CD4-positive, alpha-beta T cell (primary cell): ENCODE data around the gene CITED1. TPM values are rescaled to one million over a fixed set of nuclear protein-coding genes. Genes with fewer than 3 reads are reported as not detected.
A peak's percentile ranks its signal among the peaks of the same experiment; 100 is the strongest.

ENCODE experiments used
- ATAC-seq: fragments of 200-7000 bp; cut with Tn5 transposase; one replicate; pipeline ENCODE4 v1.10.0; 2022; ENCODE audit warnings: mild to moderate bottlenecking; ENCODE audit not compliant: poor library complexity
- CTCF ChIA-PET: fragments of 350-600 bp; sonication (Branson Sonifier 250); formaldehyde crosslinking; loops from one replicate; lab custom pipeline; 2021; ENCODE audit warnings: antibody characterized with exemption, inconsistent platforms; lab: Charles Lee
- POLR2A ChIA-PET: fragments of 350-600 bp; sonication (Branson Sonifier 250); formaldehyde crosslinking; loops from one replicate; lab custom pipeline; 2021; ENCODE audit warnings: antibody characterized with exemption, inconsistent platforms; lab: Charles Lee
- DNase-seq, 14 experiments: peaks; one replicate each; pipeline ENCODE4 v3.0.0-alpha.2; 2013 to 2020; ENCODE audit warnings: mixed read lengths in 2 of 14
- H3K27ac ChIP-seq, 2 donors: one replicate each; pipeline versions ENCODE4 v1.5.1 to v1.7.0; 2013; ENCODE audit warnings: low read length in 2 of 2, low read depth in 1 of 2, mild to moderate bottlenecking in 1 of 2
- H3K27me3 ChIP-seq, 2 experiments: 1 replicate in 1 of 2; 2 replicates in 1 of 2; pipeline versions ENCODE4 v1.6.1 to v1.7.0; 2013; ENCODE audit warnings: low read length in 2 of 2, control low read depth in 1 of 2, mild to moderate bottlenecking in 1 of 2, moderate library complexity in 1 of 2; ENCODE audit not compliant: insufficient read depth in 2 of 2, control insufficient read depth in 1 of 2
- H3K36me3 ChIP-seq: one replicate; pipeline ENCODE4 v1.6.1; 2013; ENCODE audit warnings: low read length, control low read depth; ENCODE audit not compliant: insufficient read depth
- H3K4me1 ChIP-seq: one replicate; pipeline ENCODE4 v1.6.1; 2013; ENCODE audit warnings: low read length, control low read depth; ENCODE audit not compliant: insufficient read depth
- H3K4me3 ChIP-seq: one replicate; pipeline ENCODE4 v1.5.1; 2013; ENCODE audit warnings: mild to moderate bottlenecking, low read length, moderate library complexity
- H3K9me3 ChIP-seq, 2 experiments: 1 replicate in 1 of 2; 2 replicates in 1 of 2; pipeline versions ENCODE4 v1.6.1 to v1.7.0; 2013; ENCODE audit warnings: low read length in 2 of 2, mild to moderate bottlenecking in 2 of 2, control low read depth in 1 of 2, moderate library complexity in 1 of 2; ENCODE audit not compliant: control insufficient read depth in 1 of 2, insufficient read depth in 1 of 2
- H3K27ac Mint-ChIP-seq: one replicate; pipeline ENCODE4 v1.8.0; 2020; ENCODE audit warnings: mixed read lengths
- H3K27me3 Mint-ChIP-seq: one replicate; pipeline ENCODE4 v1.8.0; 2021; ENCODE audit warnings: mixed read lengths
- H3K36me3 Mint-ChIP-seq: one replicate; pipeline ENCODE4 v1.8.0; 2021; ENCODE audit warnings: low read depth, mixed read lengths
- H3K4me1 Mint-ChIP-seq: one replicate; pipeline ENCODE4 v1.8.0; 2021; ENCODE audit warnings: low read depth, mixed read lengths
- H3K4me3 Mint-ChIP-seq: one replicate; pipeline ENCODE4 v1.8.0; 2020; ENCODE audit warnings: mild to moderate bottlenecking, mixed read lengths
- H3K9me3 Mint-ChIP-seq: one replicate; pipeline ENCODE4 v1.8.0; 2020; ENCODE audit warnings: mixed read lengths
- intact Hi-C, 2 experiments: fragments of 100-400 bp; cut with DNase I in 1 of 2; cut with micrococcal nuclease in 1 of 2; formaldehyde crosslinking; loops; one replicate each; pipeline versions ENCODE4 v1.15.1 to v1.9.0; 2023 to 2025; cut with DNase I, micrococcal nuclease
- total RNA-seq, 174 experiments: library from RNA in 2 of 174; stranded (reverse) in 2 of 174; gene quantifications; one replicate each; pipeline ENCODE4 v1.2.3 and lab custom pipeline; 2021 to 2026
- TF ChIP-seq, protein P1 (sequence below): fragments of 200-600 bp; IDR thresholded peaks from one replicate; pipeline ENCODE4 v1.8.0; 2022; ENCODE audit warnings: antibody characterized with exemption, mild to moderate bottlenecking

Gene CITED1
- total RNA-seq, 2 experiments from 2014 or later, result 0.52 TPM; not detected in 1

DNA sequence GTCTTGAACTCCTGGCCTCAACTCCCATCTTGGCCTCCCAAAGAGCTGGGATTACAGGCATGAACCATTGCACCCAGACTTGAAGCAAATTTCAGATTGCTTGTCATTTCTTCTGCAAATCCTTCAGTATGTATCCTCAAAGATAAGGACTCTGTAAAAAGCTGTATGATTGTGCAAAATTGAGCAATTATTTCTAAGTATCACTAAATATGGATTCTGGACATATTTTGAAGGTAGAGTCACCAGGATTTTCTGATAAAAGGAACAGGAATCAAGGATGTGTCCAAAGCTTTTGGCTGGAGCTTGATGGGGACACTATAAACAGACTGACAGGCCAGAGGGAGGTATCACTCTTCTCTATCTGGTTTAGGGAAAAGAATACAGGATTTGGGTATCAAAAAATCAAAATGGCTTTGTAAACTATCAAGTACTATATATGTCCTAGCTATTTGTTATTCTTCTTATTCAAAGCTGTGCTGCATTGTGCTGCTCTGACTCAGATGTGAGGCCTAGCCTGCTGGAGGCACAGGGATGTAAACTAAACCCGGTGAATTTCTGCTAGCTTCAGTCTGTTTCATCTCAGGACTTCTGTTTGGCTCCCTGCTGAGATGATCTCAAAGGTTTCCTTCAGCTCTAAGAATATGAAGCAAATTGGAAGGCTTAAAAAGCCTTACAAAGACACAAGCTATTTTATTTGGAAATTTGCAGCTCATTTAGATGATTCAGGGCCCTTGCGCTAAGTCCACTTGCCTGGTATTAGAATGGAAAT, 36.9 kb downstream of the CITED1 start:
- Mint-ChIP-seq H3K27ac (peak overlapping the region; percentile 80), H3K36me3 (peaks cover 60% of the 10 kb centered on the region), H3K4me3 (no peak overlapping the region), H3K27me3 (no peaks in the 10 kb centered on the region), H3K9me3 (no peaks in the 10 kb centered on the region), H3K4me1 (peaks cover 19% of the 10 kb centered on the region)
- Histone ChIP-seq H3K27me3 (no peaks in the 10 kb centered on the region), H3K36me3 (peaks cover 44% of the 10 kb centered on the region), H3K4me3 (no peak overlapping the region), H3K27ac (no peak overlapping the region), H3K9me3 (no peaks in the 10 kb centered on the region), H3K4me1 (peaks cover 6% of the 10 kb centered on the region)
- ATAC-seq, result no peak
- DNase-seq, result no peak
- ChIA-PET CTCF (interaction anchor here (1.1 to 1.3 kb wide), 2 partner anchors 8 to 23 kb away, joined by 3 read pairs; partner anchors contain the start of gene RPS4X), POLR2A (interaction anchor here (2.9 kb wide), 1 partner anchor 8 kb away, joined by 13 read pairs; the partner anchor contains the start of gene RPS4X)
- intact Hi-C loops, result no loop called here
- TF ChIP-seq, protein P1, sequence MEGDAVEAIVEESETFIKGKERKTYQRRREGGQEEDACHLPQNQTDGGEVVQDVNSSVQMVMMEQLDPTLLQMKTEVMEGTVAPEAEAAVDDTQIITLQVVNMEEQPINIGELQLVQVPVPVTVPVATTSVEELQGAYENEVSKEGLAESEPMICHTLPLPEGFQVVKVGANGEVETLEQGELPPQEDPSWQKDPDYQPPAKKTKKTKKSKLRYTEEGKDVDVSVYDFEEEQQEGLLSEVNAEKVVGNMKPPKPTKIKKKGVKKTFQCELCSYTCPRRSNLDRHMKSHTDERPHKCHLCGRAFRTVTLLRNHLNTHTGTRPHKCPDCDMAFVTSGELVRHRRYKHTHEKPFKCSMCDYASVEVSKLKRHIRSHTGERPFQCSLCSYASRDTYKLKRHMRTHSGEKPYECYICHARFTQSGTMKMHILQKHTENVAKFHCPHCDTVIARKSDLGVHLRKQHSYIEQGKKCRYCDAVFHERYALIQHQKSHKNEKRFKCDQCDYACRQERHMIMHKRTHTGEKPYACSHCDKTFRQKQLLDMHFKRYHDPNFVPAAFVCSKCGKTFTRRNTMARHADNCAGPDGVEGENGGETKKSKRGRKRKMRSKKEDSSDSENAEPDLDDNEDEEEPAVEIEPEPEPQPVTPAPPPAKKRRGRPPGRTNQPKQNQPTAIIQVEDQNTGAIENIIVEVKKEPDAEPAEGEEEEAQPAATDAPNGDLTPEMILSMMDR, result no peak

DNA sequence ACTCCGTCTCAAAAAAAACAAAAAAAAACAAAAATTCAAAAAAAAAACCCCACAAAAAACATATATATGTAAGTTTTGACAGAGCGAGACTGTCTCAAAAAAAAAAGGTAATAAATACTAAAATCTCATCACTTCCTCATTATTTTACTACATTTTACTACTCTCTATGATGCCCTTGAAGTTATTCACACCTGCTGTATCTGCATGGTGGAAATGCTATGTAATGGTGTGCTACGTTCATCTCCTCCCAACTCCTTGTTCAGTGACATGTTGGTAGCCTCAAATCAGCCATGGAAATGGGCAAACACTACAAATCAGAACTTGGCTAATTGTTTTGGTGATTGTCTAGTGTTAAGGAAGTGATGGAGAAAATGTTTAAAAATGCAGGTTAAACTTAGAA, 40.5 kb downstream of the CITED1 start:
- DNase-seq, result no peak

DNA sequence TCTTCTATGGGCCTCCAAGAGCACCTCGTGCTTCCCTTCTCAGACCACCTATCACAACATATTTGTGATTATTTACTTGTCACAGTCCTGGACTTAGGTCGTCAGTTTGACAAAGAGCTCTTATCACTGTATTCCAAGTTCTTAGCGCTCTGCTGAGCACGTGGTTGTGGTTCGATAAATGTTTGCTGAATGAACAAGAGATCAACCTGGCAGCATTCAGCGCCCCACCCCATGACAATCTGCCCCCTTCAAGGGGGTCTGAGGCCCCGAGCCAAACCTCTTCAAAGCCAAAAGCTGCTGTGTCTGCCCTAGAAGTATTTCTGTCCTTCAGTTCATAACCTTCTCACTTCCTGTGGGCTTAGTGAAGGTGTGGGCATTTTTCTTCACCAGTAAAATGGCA, 43.6 kb downstream of the CITED1 start:
- TF ChIP-seq, protein P1, result no peak
- no peaks in the 10 kb centered on the region for H3K9me3 ChIP-seq
- H3K9me3 Mint-ChIP-seq, result no peaks in the 10 kb centered on the region
- no peak overlapping the region for H3K27ac Mint-ChIP-seq
- H3K36me3 ChIP-seq, result no peaks in the 10 kb centered on the region
- H3K27ac ChIP-seq, result no peak overlapping the region
- H3K4me1 ChIP-seq, result no peaks in the 10 kb centered on the region
- ATAC-seq (no peak), DNase-seq (no peak)
- CTCF ChIA-PET, result no interaction called here
- no peak overlapping the region for H3K4me3 ChIP-seq
- H3K27me3 Mint-ChIP-seq, result no peaks in the 10 kb centered on the region
- H3K27me3 ChIP-seq, result no peaks in the 10 kb centered on the region
- H3K36me3 Mint-ChIP-seq, result no peaks in the 10 kb centered on the region
- POLR2A ChIA-PET, result no interaction called here
- H3K4me1 Mint-ChIP-seq, result no peaks in the 10 kb centered on the region
- intact Hi-C loops, result no loop called here
- H3K4me3 Mint-ChIP-seq, result no peak overlapping the region

More for the DNA sequence above, 40.5 kb downstream of the CITED1 start:
- intact Hi-C loops, result no loop called here
- ChIA-PET CTCF (no interaction called here), POLR2A (interaction anchor here (0.6 kb wide), 1 partner anchor 42 kb away, joined by 3 read pairs; no protein-coding TSS in a partner anchor)
- no peaks in the 10 kb centered on the region for H3K27me3 ChIP-seq
- no peaks in the 10 kb centered on the region for H3K4me1 ChIP-seq
- no peaks in the 10 kb centered on the region for H3K4me1 Mint-ChIP-seq
- TF ChIP-seq, protein P1, result no peak
- H3K36me3 ChIP-seq, result peaks cover 9% of the 10 kb centered on the region
- ATAC-seq, result no peak
- H3K27ac Mint-ChIP-seq, result no peak overlapping the region
- no peak overlapping the region for H3K4me3 ChIP-seq
- peaks cover 29% of the 10 kb centered on the region for H3K36me3 Mint-ChIP-seq
- H3K4me3 Mint-ChIP-seq, result no peak overlapping the region
- no peak overlapping the region for H3K27ac ChIP-seq
- H3K9me3 Mint-ChIP-seq, result no peaks in the 10 kb centered on the region
- no peaks in the 10 kb centered on the region for H3K27me3 Mint-ChIP-seq
- no peaks in the 10 kb centered on the region for H3K9me3 ChIP-seq
